ENCODE data around the gene COLEC11. TPM values are rescaled to one million over a fixed set of nuclear protein-coding genes. Genes with fewer than 3 reads are reported as not detected.

COLEC11 gene
- total and polyA plus RNA-seq, 2 of the 13 experiments (the other 11 are each of a cell fraction or from before 2014, with no cell fraction given): 1.5 to 3.0 TPM

DNA sequence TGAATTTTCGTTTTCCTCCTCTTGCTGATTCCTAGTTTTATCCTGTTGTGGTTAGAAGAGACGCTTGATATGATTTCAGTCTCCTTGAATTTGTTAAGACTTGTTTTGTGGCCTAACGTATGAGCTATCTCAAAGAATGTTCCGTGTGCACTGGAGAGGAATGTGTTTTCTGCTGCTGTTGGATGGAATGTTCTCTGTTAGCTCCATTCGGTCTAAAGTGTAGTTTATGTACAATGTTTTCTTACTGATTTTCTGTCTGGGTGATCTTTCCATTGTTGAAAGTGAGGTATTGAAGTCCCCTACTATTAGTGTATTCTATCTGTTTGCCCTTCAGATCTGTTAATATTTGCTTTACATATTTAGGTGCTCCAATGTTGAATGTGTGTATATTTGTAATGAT lies 25.9 kb downstream of the COLEC11 start (continued):
- TF ChIP-seq, protein P1, sequence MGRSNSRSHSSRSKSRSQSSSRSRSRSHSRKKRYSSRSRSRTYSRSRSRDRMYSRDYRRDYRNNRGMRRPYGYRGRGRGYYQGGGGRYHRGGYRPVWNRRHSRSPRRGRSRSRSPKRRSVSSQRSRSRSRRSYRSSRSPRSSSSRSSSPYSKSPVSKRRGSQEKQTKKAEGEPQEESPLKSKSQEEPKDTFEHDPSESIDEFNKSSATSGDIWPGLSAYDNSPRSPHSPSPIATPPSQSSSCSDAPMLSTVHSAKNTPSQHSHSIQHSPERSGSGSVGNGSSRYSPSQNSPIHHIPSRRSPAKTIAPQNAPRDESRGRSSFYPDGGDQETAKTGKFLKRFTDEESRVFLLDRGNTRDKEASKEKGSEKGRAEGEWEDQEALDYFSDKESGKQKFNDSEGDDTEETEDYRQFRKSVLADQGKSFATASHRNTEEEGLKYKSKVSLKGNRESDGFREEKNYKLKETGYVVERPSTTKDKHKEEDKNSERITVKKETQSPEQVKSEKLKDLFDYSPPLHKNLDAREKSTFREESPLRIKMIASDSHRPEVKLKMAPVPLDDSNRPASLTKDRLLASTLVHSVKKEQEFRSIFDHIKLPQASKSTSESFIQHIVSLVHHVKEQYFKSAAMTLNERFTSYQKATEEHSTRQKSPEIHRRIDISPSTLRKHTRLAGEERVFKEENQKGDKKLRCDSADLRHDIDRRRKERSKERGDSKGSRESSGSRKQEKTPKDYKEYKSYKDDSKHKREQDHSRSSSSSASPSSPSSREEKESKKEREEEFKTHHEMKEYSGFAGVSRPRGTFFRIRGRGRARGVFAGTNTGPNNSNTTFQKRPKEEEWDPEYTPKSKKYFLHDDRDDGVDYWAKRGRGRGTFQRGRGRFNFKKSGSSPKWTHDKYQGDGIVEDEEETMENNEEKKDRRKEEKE (IDR thresholded peaks at IDR 0.05): no peak
- TF ChIP-seq ZFP62 (CRISPR knock-in tag; IDR thresholded peaks at IDR 0.05) (no peak), RELA (CRISPR knock-in tag; IDR thresholded peaks at IDR 0.05) (no peak), HHEX (CRISPR knock-in tag; IDR thresholded peaks at IDR 0.05) (peak; percentile 98), SOX13 (IDR thresholded peaks at IDR 0.05) (peak; percentile 54), SOX13 (CRISPR knock-in tag; conservative IDR thresholded peaks at IDR 0.05 in 1 of 2, IDR thresholded peaks at IDR 0.05 in 1 of 2) (peak in 1 of 2 experiments; percentile 92; a peak in 2 of 4 replicates), MTF1 (CRISPR knock-in tag; IDR thresholded peaks at IDR 0.05) (peak; percentile 60; the same call in 1 of the 2 replicates), TBX2 (CRISPR knock-in tag; IDR thresholded peaks at IDR 0.05; ENCODE audit: borderline replicate concordance) (peak; percentile 61), NR2F2 (IDR thresholded peaks at IDR 0.05; ENCODE audit: borderline replicate concordance, low read depth) (peak; percentile 90), SP5 (CRISPR knock-in tag; IDR thresholded peaks at IDR 0.05; ENCODE audit: borderline replicate concordance, low read depth) (peak; percentile 52; the same call in 1 of the 2 replicates), REXO4 (CRISPR knock-in tag; IDR thresholded peaks at IDR 0.05; ENCODE audit: borderline replicate concordance) (no peak), AKAP8 (CRISPR knock-in tag; IDR thresholded peaks at IDR 0.05) (no peak), RNF2 (conservative IDR thresholded peaks at IDR 0.05; ENCODE audit: low read depth) (peak; percentile 30; the same call in 1 of the 2 replicates), ZNF614 (CRISPR knock-in tag; IDR thresholded peaks at IDR 0.05; ENCODE audit: borderline replicate concordance) (peak; percentile 45; the same call in 1 of the 2 replicates), ZFX (CRISPR knock-in tag; IDR thresholded peaks at IDR 0.05; ENCODE audit: low read depth) (peak; percentile 45; the same call in 1 of the 2 replicates)
- TF ChIP-seq, protein P2, sequence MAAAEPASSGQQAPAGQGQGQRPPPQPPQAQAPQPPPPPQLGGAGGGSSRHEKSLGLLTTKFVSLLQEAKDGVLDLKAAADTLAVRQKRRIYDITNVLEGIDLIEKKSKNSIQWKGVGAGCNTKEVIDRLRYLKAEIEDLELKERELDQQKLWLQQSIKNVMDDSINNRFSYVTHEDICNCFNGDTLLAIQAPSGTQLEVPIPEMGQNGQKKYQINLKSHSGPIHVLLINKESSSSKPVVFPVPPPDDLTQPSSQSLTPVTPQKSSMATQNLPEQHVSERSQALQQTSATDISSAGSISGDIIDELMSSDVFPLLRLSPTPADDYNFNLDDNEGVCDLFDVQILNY (CRISPR knock-in tag; conservative IDR thresholded peaks at IDR 0.05): no peak
- TF ChIP-seq, protein P3, sequence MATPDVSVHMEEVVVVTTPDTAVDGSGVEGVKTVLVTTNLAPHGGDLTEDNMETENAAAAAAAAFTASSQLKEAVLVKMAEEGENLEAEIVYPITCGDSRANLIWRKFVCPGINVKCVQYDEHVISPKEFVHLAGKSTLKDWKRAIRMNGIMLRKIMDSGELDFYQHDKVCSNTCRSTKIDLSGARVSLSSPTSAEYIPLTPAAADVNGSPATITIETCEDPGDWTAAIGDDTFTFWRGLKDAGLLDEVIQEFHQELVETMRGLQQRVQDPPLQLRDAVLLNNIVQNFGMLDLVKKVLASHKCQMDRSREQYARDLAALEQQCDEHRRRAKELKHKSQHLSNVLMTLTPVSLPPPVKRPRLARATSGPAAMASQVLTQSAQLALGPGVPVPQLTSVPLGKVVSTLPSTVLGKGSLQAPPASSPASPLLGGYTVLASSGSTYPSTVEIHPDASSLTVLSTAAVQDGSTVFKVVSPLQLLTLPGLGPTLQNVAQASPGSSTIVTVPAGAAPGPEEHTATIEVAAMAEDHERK (CRISPR knock-in tag; IDR thresholded peaks at IDR 0.05; ENCODE audit: low read depth): no peak
- TF ChIP-seq, protein P4, sequence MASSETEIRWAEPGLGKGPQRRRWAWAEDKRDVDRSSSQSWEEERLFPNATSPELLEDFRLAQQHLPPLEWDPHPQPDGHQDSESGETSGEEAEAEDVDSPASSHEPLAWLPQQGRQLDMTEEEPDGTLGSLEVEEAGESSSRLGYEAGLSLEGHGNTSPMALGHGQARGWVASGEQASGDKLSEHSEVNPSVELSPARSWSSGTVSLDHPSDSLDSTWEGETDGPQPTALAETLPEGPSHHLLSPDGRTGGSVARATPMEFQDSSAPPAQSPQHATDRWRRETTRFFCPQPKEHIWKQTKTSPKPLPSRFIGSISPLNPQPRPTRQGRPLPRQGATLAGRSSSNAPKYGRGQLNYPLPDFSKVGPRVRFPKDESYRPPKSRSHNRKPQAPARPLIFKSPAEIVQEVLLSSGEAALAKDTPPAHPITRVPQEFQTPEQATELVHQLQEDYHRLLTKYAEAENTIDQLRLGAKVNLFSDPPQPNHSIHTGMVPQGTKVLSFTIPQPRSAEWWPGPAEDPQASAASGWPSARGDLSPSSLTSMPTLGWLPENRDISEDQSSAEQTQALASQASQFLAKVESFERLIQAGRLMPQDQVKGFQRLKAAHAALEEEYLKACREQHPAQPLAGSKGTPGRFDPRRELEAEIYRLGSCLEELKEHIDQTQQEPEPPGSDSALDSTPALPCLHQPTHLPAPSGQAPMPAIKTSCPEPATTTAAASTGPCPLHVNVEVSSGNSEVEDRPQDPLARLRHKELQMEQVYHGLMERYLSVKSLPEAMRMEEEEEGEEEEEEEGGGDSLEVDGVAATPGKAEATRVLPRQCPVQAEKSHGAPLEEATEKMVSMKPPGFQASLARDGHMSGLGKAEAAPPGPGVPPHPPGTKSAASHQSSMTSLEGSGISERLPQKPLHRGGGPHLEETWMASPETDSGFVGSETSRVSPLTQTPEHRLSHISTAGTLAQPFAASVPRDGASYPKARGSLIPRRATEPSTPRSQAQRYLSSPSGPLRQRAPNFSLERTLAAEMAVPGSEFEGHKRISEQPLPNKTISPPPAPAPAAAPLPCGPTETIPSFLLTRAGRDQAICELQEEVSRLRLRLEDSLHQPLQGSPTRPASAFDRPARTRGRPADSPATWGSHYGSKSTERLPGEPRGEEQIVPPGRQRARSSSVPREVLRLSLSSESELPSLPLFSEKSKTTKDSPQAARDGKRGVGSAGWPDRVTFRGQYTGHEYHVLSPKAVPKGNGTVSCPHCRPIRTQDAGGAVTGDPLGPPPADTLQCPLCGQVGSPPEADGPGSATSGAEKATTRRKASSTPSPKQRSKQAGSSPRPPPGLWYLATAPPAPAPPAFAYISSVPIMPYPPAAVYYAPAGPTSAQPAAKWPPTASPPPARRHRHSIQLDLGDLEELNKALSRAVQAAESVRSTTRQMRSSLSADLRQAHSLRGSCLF (CRISPR knock-in tag; IDR thresholded peaks at IDR 0.05; ENCODE audit: borderline replicate concordance): no peak
